ENCODE results near the gene KCNN3.
"Not testable (repeated sequence)": the region's sequence is repeated elsewhere in the genome, so short reads cannot be mapped to it uniquely, and the experiment has no call there.

The KCNN3 gene

DNA sequence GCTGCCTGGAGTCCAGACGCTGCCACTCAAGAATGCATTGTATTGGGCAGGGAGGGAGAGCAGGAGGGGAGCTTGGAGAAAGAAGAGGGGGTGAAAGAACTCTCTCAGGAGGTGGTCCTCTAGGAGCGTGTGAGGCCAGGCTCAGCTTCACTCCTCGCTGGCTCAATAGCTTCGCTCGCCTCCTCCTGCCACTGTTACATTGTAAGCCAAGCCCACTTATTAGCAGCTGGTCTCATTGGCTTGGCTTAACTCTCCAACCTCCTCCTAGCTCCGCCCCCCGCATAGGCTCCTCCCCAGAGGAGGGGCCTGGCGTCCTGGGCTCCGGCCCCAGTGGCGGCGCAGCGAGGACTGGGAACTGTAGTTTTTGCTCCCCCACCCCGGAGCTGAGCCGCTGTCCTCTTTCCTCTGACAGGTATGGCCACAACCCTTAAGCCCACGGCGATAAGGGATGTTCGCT lies at the start of gene KCNN3:
TSS of gene KCNN3 (minus strand) at position 167 of the 457 bp plus-strand sequence. CDS start 317 bp downstream, outside the sequence.
- peak; percentile 83 for DNase-seq (ENCODE audit: low spot score)

DNA sequence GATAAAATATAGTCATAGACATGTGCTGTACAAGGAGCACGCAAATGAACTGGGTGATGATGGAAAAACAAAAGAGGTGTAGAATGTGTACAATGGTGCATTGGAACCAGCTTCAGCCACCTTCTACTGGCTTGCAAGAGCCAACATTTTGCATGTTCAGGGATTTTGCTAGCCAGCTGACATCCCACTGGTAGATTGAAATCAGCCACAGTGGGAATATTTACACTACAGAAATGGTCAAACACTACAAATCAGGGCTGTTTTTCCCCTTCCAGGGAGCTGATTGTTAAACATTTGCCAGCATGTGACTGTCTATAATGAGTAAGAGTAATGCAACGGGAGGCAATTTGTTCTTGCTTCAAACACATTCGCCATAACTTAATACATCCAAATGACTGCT lies 43.2 kb upstream of the KCNN3 start:
- no peak for DNase-seq (ENCODE audit: low spot score)

DNA sequence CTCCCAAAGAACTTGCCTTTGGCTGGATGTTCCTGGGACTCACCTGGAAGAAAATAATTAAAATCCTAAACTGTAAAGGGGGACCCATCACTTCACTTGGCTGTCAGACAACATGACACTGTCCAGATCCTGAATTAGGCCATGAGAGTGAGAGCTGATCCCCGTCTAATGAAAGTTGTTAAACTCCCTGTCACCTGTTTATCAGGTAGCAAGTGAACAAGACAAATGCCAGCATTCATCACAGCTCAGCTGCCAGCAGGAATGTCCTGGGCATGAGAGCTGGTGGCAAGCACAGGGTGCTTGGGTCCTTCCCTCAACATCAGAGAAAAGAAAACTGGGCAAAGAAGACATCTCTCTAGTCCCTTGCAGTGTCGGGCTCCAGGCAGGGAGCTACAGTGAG lies 42.7 kb upstream of the KCNN3 start:
- DNase-seq (ENCODE audit: low spot score) = no peak

DNA sequence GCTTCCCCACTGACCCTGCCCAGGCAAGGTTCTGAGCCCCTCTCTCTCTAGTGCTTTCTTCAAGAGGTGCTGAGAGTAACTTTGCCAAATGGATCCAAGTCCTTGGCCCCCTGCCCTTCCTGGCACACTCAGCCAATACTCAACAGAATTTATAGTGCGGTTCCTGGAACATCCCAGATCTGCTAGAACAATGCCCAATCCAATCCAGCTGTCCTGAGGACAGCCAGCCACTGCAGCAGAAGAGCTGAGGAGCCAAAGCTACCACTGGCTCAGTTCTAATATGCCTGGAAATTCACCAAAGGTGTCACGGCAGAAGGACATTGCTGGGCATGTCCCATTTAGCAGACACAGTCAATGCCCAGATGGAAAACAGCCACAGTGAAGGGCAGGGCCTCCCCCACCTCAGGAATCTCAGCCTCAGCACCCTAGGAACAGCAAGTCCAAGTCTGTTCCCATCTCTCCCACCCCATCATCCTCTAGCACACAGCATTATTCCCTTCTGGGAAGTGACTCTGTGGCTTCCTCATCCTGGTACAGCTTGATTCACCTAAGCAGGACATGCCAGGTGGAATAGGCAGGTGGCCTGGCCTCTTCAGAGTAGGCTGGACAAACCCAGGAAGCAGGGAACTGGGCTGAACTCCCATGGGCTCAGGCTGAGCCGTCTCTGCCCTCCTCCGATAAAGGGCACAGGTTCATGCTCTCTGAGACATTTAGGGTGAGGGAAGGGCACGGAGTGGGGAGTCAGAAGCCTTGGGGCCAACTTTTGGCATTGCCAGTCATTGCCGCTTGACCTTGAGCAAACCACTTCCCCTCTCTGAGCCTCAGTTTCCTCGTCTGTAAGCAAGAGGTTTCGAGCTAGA lies 41.8 kb upstream of the KCNN3 start:
- no peak for DNase-seq (ENCODE audit: low spot score)

DNA sequence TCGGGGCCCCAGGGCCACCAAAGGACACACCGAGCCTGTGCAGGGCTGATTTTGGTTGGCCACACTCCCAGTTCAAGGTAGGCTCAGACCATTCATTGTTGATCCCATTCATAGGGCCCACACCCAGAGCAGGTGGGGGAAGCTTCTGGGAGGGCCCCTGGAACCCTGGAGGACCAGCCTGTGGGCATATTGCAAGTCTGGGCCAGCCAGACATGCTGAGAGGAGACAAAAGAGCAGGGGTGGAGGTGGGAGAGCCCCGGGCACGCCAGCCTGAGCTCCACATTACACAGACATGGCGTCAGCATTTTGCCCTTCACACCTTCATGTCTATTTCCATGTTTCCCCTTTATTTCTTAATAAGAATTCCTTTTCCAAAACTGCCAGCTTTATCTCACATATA lies 40.8 kb upstream of the KCNN3 start:
- no peak for DNase-seq (ENCODE audit: low spot score)

DNA sequence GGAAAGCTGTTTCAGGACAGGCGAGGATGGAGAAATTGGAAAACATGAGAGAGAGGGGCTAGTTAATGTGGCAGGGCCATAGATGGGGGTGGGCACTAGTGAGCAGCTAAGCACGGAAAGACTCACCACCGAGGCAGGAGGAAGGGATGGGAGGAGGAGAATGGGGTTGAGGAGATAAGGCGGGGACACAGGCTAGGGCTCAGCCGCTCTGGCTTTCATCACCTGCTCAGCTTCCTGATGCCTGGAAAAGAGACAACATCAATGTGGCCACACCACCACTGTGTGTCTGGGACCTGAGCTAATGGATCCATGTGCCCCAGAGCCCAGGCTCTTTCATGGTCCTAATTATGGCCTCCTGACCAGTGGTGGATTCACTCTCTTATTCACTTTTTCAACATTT lies 38.9 kb upstream of the KCNN3 start:
- DNase-seq (ENCODE audit: low spot score) = no peak

DNA sequence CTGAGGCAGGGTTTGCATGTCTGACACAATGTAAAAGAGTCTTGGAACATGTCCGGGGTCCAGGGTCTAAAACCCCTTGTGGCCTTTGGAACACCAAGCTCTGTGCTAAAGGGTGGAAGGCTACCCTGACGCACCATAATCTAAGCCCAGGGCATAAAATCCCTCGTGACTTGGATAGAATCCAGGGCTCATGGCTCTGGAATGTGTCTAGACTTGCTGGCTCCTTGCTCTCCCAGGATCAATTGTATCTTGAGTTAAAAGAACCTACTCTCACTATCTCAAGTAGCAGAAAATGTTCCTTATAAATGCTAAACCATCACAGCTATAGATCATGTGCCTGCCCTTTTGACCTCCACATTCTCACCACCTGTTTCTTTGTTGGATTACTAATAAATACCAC lies 38.0 kb upstream of the KCNN3 start:
- not testable (repeated sequence) for DNase-seq (ENCODE audit: low spot score)

DNA sequence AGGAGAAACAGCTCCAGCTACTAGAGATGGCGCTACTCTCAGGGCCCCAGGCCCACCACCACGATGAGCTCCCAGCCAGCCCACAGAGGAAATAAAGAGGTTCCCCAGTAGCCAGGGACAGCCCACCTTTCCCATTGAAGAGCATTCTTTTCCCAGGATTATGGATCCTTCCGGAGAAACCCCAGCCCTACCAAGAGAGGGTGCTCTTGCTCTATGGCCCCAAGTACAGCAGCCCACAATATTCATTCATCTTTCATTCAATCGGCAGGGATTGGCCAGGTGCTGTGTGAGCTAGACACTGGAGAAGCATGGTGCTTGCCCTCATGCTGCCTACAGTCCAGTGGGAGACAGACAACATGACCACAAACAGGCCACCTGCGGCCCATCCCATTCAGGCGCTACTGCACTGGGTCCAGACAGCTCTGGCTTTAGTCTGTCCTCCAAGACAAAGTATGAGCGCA lies 36.6 kb upstream of the KCNN3 start:
- peak; percentile 1 for DNase-seq (ENCODE audit: low spot score)

DNA sequence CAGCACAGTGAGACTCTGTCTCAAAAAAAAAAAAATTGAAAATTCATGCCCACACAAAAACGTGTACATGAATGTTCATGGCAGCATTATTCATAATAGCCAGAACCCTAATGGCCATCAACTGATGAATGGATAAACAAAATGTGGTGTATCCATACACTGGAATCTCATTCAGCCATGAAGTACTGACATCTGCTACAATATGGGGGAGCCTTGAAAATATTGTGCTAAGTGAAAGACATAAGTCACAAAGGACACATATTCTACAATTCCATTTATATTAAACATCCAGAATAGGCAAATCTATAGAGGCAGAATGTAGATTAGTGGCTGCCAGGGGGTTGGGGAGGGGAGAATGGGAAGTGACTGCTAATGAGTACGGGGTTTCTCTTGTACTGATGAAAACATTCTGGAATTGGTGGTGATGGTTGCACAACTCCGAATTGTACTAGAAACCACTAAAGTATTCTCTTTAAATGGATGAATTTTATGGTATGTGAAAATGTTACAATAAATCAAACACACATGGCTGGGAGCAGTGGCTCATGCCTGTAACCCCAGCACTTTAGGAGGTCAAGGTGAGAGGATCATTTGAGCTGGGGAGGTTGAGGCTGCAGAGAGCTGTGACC lies 33.0 kb upstream of the KCNN3 start:
- no peak for DNase-seq (ENCODE audit: low spot score)

DNA sequence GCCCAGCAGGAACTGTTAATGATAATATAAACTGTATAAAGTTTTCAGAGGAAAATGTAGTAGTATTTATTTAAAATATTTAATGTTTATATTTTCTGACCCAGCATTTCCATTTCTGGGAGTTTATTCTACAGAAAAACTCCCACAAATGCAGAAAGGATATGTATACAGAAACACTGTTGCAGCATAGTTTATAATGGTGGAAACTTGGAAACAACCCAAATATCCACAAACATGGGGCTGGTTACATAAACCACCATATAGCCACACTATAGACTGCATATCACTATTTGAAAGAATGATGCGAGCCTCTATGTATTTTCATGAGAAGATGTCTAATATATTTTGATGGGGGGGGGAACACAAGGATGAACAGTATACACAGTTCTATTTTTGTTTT lies 31.5 kb upstream of the KCNN3 start:
- DNase-seq (ENCODE audit: low spot score) = no peak

DNA sequence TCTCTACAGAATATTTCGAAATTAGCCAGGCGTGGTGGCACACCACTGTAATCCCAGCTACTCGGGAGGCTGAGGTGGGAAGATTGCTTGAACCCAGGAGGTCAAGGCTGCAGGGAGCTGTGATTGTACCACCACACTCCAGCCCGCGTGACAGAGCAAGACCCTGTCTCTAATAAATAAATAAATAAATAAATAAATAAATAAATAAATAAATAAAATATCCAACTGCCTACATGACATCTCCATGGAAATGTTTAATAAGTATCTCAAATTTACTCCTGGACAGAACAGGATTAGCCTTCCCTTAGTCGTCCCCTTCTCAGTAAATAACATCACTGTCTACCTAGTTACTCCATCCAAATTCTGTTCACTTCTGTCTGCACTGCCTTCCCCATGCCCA lies 29.0 kb upstream of the KCNN3 start:
- DNase-seq (ENCODE audit: low spot score) = no peak

DNA sequence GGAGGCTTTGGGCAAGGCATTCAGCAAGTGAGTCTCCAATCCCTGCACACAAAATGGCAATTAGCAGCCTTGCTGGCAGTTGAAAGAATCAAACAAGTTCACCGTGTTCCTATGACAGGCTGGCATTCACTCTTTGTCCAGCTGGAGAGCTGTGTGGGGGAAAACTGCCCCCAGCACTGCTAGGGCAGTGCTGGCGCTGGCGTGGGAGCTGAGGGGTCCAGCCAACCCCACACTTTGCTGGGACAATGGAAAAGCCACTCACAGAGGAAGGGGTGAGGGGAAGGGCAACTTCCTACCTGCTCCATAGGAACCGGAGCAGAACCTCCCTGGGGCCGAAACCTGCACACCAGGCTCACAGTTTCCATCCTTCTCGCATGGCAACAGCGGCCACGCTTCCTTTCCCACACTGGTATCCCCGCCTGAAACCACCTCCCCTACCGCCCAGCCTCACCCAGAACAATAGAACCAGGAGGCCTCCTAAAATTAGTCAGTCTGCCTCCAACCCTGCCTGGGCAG lies 26.7 kb upstream of the KCNN3 start:
- DNase-seq (ENCODE audit: low spot score) = no peak

DNA sequence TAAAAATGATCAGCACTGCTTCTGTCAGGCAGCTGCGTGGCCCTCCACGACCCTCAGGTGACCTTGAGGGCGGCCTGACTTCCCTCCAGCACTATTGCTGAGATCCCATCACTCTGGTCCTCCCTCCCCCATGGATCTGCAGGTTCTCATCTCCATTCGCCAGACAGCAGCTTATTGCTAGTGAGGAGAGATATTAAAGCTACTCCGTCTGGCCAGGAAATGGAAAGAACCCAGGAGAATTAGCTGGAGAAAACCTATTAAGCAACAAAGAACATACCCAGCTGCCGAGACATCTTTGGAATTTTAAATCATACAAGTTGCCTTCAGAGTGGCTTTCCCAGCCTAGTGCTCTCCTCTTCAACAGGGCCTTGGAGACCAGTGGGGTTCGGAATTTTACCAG lies 25.7 kb upstream of the KCNN3 start:
- DNase-seq (ENCODE audit: low spot score) = no peak

DNA sequence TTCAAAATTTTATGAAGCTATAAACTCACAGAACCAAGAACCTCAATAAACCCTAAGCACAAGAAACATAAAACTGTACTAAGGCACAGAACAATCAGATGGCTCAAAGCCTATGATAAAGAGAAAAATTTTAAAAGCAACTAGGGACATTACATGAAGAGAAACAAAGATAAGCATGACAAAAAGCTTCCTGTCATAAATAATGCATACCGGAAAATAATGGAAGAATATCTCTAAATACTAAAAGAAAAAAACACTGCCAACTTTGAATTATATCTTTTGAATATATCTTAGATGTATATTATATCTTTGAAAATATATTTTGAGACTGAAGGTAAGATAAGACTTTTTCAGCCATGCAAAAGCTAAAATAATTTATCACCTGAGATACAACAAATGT lies 21.4 kb upstream of the KCNN3 start:
- DNase-seq (ENCODE audit: low spot score) = no peak

DNA sequence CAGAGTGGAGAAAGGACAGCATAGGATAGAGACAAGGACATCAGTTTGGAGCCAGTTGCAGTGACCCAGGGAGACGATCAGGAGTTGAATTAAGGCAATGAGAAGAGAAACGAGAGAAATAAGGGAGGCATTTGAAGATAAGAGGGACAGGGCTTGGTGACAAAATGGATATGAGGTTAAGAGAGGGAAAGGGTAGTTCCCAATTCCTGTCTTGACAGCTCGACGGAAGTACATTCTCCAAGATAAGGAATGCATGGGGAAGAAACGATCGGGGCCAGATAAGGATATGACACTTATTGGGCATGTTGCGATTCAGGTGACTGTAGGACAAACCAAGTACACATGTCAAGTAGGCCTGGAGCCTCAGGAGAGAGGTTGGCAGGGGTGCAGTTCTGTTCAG lies 18.7 kb upstream of the KCNN3 start:
- no peak for DNase-seq (ENCODE audit: low spot score)

DNA sequence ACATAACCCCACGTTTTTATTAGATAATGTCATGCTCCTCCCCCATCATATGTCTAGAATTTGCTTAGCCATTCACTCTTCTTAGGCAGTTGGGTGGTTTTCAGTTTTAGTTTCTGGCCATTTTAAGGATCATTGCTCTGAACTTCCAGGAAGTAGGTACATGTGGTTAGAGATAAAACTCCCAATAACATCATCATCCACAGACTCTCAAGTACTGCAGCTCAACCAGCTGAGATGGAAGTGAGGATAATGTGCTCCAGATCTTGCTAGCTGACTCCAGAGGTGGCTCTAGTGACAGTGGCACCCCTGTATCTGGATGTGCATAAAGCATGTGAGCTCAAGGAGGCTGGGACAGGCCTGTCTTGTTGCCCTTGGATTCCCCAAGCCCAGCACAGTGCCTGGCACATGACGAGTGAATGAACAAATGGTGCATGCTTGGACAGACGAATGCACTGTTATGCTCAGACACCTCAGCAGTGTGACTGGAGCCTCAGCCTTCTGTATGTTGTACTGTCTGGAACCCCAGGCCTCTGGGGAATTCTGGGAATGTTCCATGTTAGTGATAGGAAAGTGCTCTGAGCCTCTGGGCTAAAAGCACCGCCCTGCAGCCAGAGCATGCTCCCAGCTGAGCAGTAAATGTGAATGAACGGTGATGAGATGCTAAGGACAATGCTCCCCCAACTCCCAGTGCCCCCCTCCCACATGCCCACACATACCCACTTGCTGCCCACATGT lies 16.4 kb upstream of the KCNN3 start:
- no peak for DNase-seq (ENCODE audit: low spot score)

DNA sequence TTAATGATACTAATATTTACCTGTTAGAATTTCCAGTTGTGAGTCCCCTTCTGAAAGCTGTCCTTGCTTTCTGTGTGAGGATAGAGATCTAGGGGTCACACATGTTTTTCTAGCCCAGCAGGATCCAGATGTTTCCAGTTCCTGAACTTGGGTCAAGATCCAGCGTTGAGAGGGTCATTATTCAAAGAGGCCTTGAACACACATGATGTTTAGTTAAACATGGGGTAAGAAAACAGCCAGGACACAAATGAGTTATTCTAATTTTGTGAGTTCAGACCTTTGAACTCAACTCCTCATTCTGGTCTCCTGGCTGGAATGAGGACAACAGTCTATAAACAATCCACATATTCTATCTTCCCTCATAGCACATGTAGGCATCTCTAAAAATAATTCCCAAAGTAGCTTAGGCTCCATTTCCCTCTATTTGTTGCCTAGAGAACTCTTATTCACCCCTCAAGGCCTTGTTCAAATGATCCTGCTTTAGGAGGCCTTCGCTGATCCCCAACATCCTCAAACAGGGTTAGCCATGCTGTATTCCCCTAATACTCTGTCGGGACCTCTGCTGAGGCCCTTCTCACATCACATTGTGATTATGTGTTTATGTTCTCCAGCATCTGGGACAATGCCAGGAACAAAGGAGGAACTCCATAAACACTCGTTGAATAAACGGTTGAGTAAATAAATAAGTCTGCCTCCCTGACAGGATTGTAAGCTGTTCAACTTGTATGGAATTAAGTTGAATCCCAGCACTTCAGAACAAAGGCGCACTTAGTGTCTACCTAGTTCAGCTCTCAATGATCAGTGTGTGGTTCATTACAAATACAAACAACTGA lies 15.0 kb upstream of the KCNN3 start:
- no peak for DNase-seq (ENCODE audit: low spot score)

DNA sequence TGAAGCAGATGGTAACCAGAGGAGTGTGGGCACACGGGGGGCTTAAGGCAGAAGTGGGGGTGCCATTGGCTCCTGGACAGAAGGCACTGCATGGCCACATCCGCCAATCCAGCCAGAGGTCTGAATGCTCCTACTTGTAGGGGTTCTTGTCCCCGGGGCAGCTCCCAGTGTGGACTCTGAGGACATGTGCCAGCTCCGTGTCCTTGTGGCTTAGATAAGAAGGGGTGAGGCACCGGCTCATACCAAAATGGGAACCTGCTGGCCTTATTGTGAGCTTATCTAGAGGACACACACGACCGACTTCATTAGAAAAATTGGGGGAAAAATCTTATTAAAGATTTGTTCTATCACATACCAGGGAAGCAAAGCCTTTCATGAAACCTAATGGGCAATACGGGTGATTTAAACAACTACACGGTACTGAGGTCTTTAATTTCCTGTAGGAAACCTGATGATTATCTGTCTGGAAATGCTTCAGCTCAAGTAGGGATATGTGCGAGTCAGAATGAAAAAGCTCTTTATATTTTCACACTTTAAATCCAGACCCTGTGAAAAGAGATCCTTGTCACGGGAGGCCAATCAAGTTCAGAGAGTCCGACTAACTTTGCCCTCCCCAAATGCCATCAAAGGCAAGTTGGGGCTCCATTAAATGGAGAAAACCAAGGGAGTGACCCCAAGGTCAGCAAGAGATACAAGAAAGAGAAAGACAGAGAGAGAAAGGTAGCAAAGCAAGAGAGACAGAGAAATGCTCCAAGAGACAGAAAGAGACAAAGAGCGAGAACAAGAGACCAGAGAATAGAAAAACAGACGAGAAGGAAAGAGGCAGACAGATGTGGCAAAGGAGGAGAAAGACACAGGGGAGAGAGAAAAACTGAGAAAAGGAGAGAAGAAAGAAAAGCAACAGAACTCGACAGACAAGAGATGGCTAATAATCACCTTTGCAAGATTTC lies 14.1 kb upstream of the KCNN3 start:
- no peak for DNase-seq (ENCODE audit: low spot score)

DNA sequence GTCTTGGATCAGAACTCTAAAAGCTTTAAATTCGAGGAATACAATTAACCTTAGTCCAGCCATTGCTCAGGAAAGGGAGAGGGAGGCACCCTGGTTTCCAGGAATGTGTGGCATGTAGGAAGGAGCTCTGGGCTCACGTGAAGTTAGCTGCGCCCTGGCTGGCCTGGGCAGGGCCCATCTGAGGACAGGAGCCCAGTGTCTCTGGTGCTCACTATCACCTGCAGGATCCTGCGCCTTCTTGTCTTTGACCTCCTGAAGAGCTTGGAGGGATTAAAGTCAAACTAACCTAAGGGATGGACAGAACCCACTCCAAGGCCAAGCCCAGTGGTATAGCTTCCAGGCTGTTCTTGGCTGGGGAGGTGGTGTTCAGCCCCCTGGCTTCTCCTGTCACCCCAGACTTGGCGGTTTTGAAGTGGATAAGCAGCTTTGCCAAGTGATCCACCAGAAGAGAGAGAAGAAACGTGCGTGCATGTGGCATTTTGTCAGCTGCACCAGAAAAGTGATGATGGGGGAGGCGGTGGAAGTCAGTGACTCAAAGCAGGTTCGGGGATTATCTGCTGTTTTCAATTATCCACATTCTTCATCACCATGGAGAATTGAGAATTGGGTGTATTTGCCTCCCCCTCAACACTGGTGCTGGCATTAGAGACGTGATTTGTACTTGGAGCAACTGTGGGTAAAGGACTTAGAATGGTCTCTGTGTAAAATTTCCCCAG lies 11.9 kb upstream of the KCNN3 start:
- no peak for DNase-seq (ENCODE audit: low spot score)

DNA sequence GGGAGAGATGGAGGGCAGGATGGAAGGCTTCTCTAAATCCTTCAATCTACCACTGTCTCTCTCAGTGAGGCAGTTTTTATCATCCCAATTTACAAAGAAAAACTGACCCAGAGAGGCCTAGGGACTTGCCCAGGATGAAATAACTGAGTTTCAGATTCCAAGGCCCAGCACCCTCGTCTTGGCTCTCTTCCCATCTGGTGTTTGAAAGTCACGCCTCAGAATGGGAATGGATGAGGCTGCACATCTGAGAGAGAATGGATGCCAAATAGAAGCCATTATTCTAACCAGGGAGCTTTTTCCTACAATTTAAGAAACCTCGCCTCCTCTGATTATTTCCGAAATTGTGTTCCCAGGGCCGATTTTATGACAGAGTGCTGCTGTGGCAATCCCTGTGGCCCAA lies 10.6 kb upstream of the KCNN3 start:
- DNase-seq (ENCODE audit: low spot score) = no peak
